AG09319 (cell line): ENCODE data around the gene ST6GALNAC3.

Experiments
- DNase-seq: peaks from one replicate; pipeline ENCODE4 v3.0.0-alpha.2; 2010; ENCODE audit warnings: low read depth; ENCODE audit errors: extremely low read depth
- CTCF ChIP-seq: IDR thresholded peaks from 2 replicates; pipeline ENCODE4 v1.5.1; 2011; ENCODE audit warnings: low read depth, mild to moderate bottlenecking, inconsistent platforms, low read length, moderate library complexity

The ST6GALNAC3 gene

DNA sequence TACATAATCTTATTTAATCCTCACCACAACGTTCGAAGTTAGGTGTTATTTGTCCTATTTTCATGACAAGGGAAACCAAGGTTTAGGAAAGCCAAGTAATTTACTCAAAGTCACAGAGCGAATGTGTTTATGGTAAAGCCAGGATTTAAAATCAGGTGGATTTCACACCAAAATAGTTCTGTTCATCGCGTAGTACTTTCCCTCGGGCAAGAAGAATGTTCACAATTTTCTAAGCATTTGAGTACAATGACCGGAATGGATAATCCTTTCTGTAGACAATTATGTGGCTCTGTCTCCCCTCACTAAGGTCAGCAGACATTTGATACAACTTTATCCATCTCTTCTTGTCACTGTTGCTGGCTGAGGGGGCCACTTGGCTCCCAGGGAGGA is 204.2 kb downstream of the ST6GALNAC3 start:
- no peak for TF ChIP-seq CTCF

GRCh38 chr1:76279101-76279748 is 204.7 kb downstream of the ST6GALNAC3 start:
- no peak for DNase-seq
- no peak for TF ChIP-seq CTCF

More for the DNA sequence above, 204.2 kb downstream of the ST6GALNAC3 start:
- no peak for DNase-seq

- DNase-seq, result no peak
- no peak for TF ChIP-seq CTCF
Observed at GRCh38 chr1:76281306-76281705, 206.8 kb downstream of the ST6GALNAC3 start.

DNA sequence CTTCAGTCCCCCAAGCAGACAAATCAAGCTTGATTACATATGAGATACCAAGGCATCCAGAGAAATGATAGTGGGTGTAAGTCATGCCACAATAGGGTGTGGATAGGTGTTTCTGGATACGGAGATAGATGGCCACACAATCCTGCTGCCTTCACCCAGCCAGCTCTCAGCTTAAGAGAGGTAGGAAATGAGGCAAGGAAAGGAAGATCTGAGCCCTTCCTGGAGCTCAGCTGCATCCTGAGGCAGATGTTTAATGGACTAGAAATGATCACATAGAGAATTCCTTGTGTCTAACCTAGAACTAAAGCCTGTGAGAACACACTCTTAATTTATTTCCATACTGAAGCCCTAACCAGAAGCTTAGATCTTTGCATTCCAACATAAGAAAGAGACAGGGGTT is 210.3 kb downstream of the ST6GALNAC3 start:
- no peak for DNase-seq

GRCh38 chr1:76285578-76286135 is 211.1 kb downstream of the ST6GALNAC3 start:
- TF ChIP-seq CTCF, result no peak
- no peak for DNase-seq

More for the DNA sequence above, 210.3 kb downstream of the ST6GALNAC3 start:
- no peak for TF ChIP-seq CTCF

DNA sequence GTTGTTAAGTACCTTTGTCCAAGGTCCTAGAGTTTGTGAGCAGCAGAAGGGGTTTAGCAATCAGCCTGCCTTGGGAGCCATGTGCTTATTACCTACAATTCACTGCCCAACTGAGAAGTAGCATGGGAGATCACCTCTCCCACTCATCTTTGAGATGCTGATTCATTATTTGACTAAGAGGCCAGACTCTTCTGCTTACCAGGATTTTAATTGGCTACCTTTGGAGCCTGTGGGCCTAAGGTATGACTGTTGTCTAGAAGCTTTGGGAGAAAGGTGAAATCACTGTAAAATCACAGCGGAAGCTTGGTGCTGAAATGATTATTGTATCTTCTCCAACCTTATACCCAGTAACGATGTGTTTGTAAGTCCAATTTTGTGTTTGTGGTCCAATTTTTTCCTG is 213.4 kb downstream of the ST6GALNAC3 start:
- no peak for TF ChIP-seq CTCF

GRCh38 chr1:76288758-76289483 is 214.4 kb downstream of the ST6GALNAC3 start:
- DNase-seq, result no peak
- TF ChIP-seq CTCF, result no peak

More for the DNA sequence above, 213.4 kb downstream of the ST6GALNAC3 start:
- DNase-seq, result no peak
